ENCODE results near the gene NUFIP2. TPM values are rescaled to one million over a fixed set of nuclear protein-coding genes. Genes with fewer than 3 reads are reported as not detected.

The NUFIP2 gene
- total and polyA plus RNA-seq, 10 of the 15 experiments (the other 5 are each of a cell fraction or from before 2014, with no cell fraction given) = 3.7 to 32.3 (median 14.5) TPM

DNA sequence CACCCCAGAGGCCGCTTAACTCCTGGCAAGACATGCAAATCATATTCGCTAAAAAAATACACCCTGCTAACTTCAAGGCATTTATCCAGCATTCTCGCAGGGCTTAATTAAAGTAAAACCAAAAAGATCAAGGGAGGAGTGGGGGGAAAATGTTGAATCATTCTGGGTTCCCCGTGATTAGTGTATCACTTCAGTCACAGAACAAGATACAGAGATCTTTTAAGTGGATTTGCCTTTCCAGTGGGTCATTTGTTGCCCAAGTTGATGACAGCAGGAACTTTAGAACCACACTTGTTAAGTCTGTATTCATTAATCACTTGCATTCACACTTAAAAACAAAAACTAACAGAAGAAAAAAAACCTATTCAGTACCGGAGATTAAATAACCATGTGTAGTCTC lies 30.0 kb downstream of the NUFIP2 start:
- Histone ChIP-seq H4K20me1 (ENCODE audit: control insufficient read depth, insufficient read depth) (no peaks in the 10 kb centered on the region), H3K4me2 (ENCODE audit: control insufficient read depth, insufficient read depth) (no peak overlapping the region), H3K27ac (ENCODE audit: control insufficient read depth, insufficient read depth) (no peak overlapping the region), H3K27me3 (replicated peaks in 1 of 2; ENCODE audit: control insufficient read depth in 2 of 2, insufficient read depth in 2 of 2, low read length in 1 of 2) (no peaks in the 10 kb centered on the region), H3K4me3 (no peak overlapping the region), H3K79me2 (ENCODE audit: control insufficient read depth, insufficient read depth, low read length) (peaks cover 1% of the 10 kb centered on the region), H2AFZ (ENCODE audit: control insufficient read depth, low read depth, low read length) (no peak overlapping the region), H3K36me3 (ENCODE audit: control insufficient read depth in 2 of 2, insufficient read depth in 2 of 2, low read length in 1 of 2) (peaks cover 2 to 33% of the 10 kb centered on the region in 2 experiments), H3K9me3 (replicated peaks; ENCODE audit: control insufficient read depth, insufficient read depth, low read length) (no peaks in the 10 kb centered on the region), H3K4me1 (ENCODE audit: control insufficient read depth, insufficient read depth, low read length) (no peaks in the 10 kb centered on the region), H3K9ac (ENCODE audit: control insufficient read depth, insufficient read depth, low read length) (no peak overlapping the region)
- SMC1A ChIA-PET (ENCODE audit: uncharacterized antibody, unreplicated experiment) = interaction anchor here (0.6 kb wide), 1 partner anchor 106 kb away, joined by 3 read pairs; no protein-coding TSS in a partner anchor
- TF ChIP-seq RUNX3 (IDR thresholded peaks at IDR 0.05; ENCODE audit: low read length) (no peak), SPI1 (IDR thresholded peaks at IDR 0.05; ENCODE audit: borderline replicate concordance, insufficient read depth, low read depth, low read length) (no peak), SP1 (IDR thresholded peaks at IDR 0.05; ENCODE audit: low read depth, low read length) (no peak)
- TF ChIP-seq, protein P1, sequence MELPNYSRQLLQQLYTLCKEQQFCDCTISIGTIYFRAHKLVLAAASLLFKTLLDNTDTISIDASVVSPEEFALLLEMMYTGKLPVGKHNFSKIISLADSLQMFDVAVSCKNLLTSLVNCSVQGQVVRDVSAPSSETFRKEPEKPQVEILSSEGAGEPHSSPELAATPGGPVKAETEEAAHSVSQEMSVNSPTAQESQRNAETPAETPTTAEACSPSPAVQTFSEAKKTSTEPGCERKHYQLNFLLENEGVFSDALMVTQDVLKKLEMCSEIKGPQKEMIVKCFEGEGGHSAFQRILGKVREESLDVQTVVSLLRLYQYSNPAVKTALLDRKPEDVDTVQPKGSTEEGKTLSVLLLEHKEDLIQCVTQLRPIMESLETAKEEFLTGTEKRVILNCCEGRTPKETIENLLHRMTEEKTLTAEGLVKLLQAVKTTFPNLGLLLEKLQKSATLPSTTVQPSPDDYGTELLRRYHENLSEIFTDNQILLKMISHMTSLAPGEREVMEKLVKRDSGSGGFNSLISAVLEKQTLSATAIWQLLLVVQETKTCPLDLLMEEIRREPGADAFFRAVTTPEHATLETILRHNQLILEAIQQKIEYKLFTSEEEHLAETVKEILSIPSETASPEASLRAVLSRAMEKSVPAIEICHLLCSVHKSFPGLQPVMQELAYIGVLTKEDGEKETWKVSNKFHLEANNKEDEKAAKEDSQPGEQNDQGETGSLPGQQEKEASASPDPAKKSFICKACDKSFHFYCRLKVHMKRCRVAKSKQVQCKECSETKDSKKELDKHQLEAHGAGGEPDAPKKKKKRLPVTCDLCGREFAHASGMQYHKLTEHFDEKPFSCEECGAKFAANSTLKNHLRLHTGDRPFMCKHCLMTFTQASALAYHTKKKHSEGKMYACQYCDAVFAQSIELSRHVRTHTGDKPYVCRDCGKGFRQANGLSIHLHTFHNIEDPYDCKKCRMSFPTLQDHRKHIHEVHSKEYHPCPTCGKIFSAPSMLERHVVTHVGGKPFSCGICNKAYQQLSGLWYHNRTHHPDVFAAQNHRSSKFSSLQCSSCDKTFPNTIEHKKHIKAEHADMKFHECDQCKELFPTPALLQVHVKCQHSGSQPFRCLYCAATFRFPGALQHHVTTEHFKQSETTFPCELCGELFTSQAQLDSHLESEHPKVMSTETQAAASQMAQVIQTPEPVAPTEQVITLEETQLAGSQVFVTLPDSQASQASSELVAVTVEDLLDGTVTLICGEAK (IDR thresholded peaks at IDR 0.05; ENCODE audit: borderline replicate concordance) = no peak
- BruUV-seq (replicated peaks) = no TSS peak
- POLR2A ChIA-PET = no interaction called here
- DNase-seq (ENCODE audit: low read depth, low spot score) (no peak), FAIRE-seq (no peak), ATAC-seq (no peak)
- CTCF ChIA-PET = no interaction called here
- in situ Hi-C loops (cut with MboI) = no loop called here
- intact Hi-C loops (cut with micrococcal nuclease; ENCODE audit: unreplicated experiment) = no loop called here
- RAD21 ChIA-PET (ENCODE audit: unreplicated experiment) = no interaction called here
- 52% methylated on average over 5 of the region's 5 CpGs for WGBS (ENCODE audit: insufficient coverage, insufficient replicate concordance, low lambda C conversion rate, missing lambda C conversion rate)
